NB4 (cell line): ENCODE measurements around the gene CHST5.

Experiments
- DNase-seq: peaks from one replicate; pipeline ENCODE4 v3.0.0; 2010; ENCODE audit warnings: low read depth
- H3K4me3 ChIP-seq: one replicate; pipeline ENCODE4 v1.5.1; 2011; ENCODE audit warnings: mild to moderate bottlenecking, low read depth, low read length, moderate library complexity
- MYC ChIP-seq: IDR thresholded peaks from 2 replicates; pipeline ENCODE4 v1.6.1; 2011; ENCODE audit warnings: low read depth, low read length
- POLR2A ChIP-seq: IDR thresholded peaks from 2 replicates; pipeline ENCODE4 v1.6.1; 2011; ENCODE audit warnings: mild to moderate bottlenecking; ENCODE audit not compliant: insufficient read length; ENCODE audit errors: extremely low read depth
- TF ChIP-seq, protein P1 (sequence below): IDR thresholded peaks from 2 replicates; pipeline ENCODE4 v1.6.1; 2011; ENCODE audit warnings: low read depth, low read length
- TF ChIP-seq, protein P2 (sequence below): IDR thresholded peaks from one replicate; pipeline ENCODE4 v1.5.1; 2012; ENCODE audit warnings: low read depth, low read length

CHST5 gene

DNA sequence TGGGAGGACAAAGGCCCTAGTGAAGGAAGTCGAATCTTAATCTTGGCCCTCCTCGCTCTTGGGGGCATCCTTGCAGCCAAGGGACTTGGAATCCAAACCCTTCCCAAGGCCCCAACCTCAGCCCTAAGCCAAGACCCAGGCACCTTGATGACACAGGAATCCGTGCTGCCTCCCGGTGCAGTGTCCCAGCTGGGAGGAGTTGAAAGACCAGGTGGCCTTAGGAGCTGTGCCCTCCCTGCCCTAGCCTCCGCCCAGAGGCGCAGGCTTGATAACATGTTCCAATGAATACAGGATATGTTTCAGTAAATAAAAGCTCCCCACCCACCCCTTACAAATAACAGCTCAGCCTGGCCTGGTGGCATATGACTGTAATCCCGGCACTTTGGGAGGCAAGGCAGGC, at the start of gene CHST5:
TSS of gene CHST5 (minus strand) at position 208 of the 400 bp plus-strand sequence. CDS start 5,724 bp downstream, outside the sequence.
- no peak for TF ChIP-seq POLR2A
- no peak within 1 kb of the TSS for H3K4me3 ChIP-seq
- no peak for DNase-seq

DNA sequence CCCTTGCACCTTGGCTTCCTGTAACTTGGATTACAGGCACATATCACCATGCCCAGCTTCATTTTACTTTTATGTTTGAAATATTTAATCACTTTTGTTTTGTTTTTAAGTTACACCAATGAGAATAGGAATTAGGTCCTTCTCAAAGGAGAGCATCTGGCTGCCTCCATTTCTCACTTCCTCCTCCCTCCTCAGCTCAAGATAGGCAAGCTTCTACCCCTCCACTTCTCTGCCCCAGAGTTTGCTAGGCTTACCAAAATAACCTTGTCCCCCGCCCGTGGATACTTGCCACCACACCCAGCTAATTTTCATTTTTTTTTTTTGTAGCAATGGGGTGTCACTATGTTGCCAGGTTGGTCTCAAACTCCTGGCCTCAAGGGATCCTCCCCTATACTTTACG, 48.2 kb upstream of the CHST5 start:
- H3K4me3 ChIP-seq: no peak overlapping the region
- DNase-seq: no peak
- TF ChIP-seq POLR2A (no peak), MYC (no peak)
- TF ChIP-seq, protein P1, sequence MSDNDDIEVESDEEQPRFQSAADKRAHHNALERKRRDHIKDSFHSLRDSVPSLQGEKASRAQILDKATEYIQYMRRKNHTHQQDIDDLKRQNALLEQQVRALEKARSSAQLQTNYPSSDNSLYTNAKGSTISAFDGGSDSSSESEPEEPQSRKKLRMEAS: no peak
- TF ChIP-seq, protein P2, sequence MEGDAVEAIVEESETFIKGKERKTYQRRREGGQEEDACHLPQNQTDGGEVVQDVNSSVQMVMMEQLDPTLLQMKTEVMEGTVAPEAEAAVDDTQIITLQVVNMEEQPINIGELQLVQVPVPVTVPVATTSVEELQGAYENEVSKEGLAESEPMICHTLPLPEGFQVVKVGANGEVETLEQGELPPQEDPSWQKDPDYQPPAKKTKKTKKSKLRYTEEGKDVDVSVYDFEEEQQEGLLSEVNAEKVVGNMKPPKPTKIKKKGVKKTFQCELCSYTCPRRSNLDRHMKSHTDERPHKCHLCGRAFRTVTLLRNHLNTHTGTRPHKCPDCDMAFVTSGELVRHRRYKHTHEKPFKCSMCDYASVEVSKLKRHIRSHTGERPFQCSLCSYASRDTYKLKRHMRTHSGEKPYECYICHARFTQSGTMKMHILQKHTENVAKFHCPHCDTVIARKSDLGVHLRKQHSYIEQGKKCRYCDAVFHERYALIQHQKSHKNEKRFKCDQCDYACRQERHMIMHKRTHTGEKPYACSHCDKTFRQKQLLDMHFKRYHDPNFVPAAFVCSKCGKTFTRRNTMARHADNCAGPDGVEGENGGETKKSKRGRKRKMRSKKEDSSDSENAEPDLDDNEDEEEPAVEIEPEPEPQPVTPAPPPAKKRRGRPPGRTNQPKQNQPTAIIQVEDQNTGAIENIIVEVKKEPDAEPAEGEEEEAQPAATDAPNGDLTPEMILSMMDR: no peak

DNA sequence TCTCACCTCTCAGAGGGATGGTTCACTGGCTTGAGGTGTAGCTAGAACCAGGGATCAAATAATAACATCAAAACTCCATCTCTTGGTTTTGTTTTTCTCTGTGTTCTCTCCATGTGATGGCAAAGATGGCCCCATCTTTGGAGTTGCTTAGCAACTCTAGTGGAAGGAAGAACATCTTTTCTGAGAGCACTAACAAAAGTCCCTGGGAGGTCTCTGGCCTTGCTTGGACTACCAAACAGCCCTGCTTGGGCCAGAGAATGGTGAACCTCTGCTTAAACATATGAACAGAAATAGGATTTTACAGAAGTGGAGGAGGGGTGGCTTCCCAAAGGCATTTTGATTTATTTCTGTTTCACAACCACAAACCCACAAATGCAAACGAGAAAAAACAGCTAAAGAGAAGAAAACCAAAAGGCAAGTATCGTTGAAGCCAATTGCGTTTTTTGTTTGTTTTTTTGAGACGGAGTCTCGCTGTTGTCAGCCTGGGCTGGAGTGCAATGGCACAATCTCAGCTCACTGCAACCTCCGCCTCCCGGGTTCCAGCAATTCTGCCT, 43.5 kb upstream of the CHST5 start:
- no peak for TF ChIP-seq POLR2A
- TF ChIP-seq, protein P2: no peak
- TF ChIP-seq, protein P1: no peak
- no peak for TF ChIP-seq MYC
- no peak overlapping the region for H3K4me3 ChIP-seq
- DNase-seq: no peak

DNA sequence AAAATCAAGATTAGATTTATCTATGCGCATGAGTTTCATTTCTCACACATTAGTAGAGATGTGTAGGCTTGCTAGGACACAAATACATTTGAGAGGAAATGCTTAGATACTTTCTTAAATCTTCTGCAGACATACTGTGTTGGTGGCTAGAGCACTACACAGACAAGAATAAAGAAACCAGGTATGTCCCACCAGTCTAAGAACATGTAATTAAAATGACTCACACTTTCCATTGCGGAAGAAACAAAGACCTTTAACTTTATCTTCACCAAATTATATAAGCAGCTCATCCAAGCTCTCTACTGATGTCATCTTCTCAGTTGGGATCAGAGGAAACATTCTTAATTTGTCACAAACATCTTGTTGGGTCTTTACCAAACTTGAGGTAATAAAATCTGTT, 42.8 kb upstream of the CHST5 start:
- DNase-seq: no peak
- no peak overlapping the region for H3K4me3 ChIP-seq
- TF ChIP-seq, protein P2: no peak
- no peak for TF ChIP-seq MYC
- no peak for TF ChIP-seq POLR2A
- TF ChIP-seq, protein P1: no peak

DNA sequence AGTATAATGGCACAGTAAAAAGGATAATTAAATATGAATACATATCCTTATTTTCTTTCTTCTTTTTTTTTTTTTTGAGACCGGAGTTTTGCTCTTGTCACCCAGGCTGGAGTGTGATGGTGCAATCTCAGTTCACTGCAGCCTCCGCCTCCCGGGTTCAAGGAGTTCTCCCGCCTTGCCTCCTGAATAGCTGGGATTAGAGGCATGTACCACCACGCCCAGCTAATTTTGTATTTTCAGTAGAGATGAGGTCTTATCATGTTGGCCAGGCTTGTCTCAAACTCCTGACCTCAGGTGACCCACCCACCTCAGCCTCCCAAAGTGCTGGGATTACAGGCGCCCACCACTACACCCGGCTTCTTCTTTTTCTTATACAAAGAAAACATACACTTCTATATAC, 42.3 kb upstream of the CHST5 start:
- no peak for DNase-seq
- TF ChIP-seq POLR2A (no peak), MYC (no peak)
- TF ChIP-seq, protein P2: no peak
- TF ChIP-seq, protein P1: no peak
- H3K4me3 ChIP-seq: no peak overlapping the region

DNA sequence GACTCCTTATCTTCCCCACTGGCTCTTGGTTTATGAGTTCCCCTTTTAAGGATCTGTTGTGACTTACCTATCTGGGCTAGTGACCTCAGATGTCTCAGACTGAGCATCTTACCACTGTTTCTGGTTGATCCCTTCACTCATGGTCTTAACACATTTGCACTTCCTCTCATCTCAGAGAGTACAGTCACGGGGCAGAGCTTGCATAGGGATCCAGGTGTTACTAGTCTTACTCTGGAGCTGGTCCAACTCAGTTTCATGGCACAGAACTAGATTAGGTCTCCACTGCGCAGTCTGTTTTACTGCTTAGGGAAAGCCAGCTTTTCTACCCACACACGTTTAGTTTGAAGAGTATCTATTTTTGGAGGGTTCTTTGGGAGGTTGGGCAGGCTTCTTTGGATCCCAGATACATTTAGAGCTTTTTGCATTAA, 40.5 kb upstream of the CHST5 start:
- no peak overlapping the region for H3K4me3 ChIP-seq
- no peak for DNase-seq
- TF ChIP-seq, protein P2: no peak
- no peak for TF ChIP-seq POLR2A
- TF ChIP-seq, protein P1: no peak
- TF ChIP-seq MYC: no peak
